Caco-2 (cell line): ENCODE data around the gene VAC14. TPM values are rescaled to one million over a fixed set of nuclear protein-coding genes. Genes with fewer than 3 reads are reported as not detected.

Source experiments
- BruUV-seq: library from RNA; stranded (reverse); fragments of 400-500 nt; replicated peaks from 2 replicates; lab custom pipeline; 2021; lab: Mats Ljungman, UMichigan
- CTCF ChIA-PET: fragments of 300-600 bp; sonication (Branson Sonifier 250); formaldehyde crosslinking; loops from one replicate; lab custom pipeline; 2022; ENCODE audit warnings: antibody characterized with exemption; lab: Charles Lee
- POLR2A ChIA-PET: fragments of 300-600 bp; sonication (Branson Sonifier 250); formaldehyde crosslinking; loops from one replicate; lab custom pipeline; 2022; ENCODE audit warnings: antibody characterized with exemption; lab: Charles Lee
- DNase-seq, 2 experiments: peaks; one replicate each; pipeline versions ENCODE4 v3.0.0 to v3.0.0-alpha.2; 2020 to 2022
- H3K27me3 ChIP-seq: replicated peaks from 2 replicates; pipeline ENCODE4 v1.6.0; 2011; ENCODE audit warnings: low read length; ENCODE audit not compliant: control insufficient read depth, insufficient read depth
- H3K36me3 ChIP-seq: 2 replicates; pipeline ENCODE4 v1.5.1; 2011; ENCODE audit warnings: low read length; ENCODE audit not compliant: control insufficient read depth, insufficient read depth
- H3K4me1 ChIP-seq: fragments of 250-450 bp; sonication (Bioruptor Pico); 2 replicates; pipeline ENCODE4 v1.5.1; 2020; ENCODE audit warnings: mild to moderate bottlenecking
- H3K4me3 ChIP-seq: 2 replicates; pipeline ENCODE4 v1.5.1; 2011; ENCODE audit warnings: low read depth, mild to moderate bottlenecking, control low read depth, low read length
- H3K9me3 ChIP-seq: fragments of 250-450 bp; sonication (Bioruptor Pico); 2 replicates; pipeline ENCODE4 v1.5.1; 2020; ENCODE audit warnings: mild to moderate bottlenecking, moderate library complexity
- H3K27ac Mint-ChIP-seq: one replicate; pipeline ENCODE4 v1.8.0; 2022; ENCODE audit warnings: mixed read lengths; ENCODE audit not compliant: unreplicated experiment
- H3K27me3 Mint-ChIP-seq: one replicate; pipeline ENCODE4 v1.8.0; 2022; ENCODE audit warnings: mixed read lengths; ENCODE audit not compliant: insufficient read depth, unreplicated experiment
- H3K36me3 Mint-ChIP-seq: one replicate; pipeline ENCODE4 v1.8.0; 2022; ENCODE audit warnings: mild to moderate bottlenecking, mixed read lengths; ENCODE audit not compliant: insufficient read depth, unreplicated experiment
- H3K4me1 Mint-ChIP-seq: one replicate; pipeline ENCODE4 v1.8.0; 2022; ENCODE audit warnings: low read depth, mixed read lengths; ENCODE audit not compliant: unreplicated experiment
- H3K4me3 Mint-ChIP-seq: one replicate; pipeline ENCODE4 v1.8.0; 2022; ENCODE audit warnings: mild to moderate bottlenecking, moderate library complexity, mixed read lengths; ENCODE audit not compliant: unreplicated experiment
- H3K9me3 Mint-ChIP-seq: one replicate; pipeline ENCODE4 v1.8.0; 2022; ENCODE audit warnings: mixed read lengths; ENCODE audit not compliant: unreplicated experiment
- intact Hi-C: fragments of 100-400 bp; cut with micrococcal nuclease; formaldehyde crosslinking; loops from one replicate; pipeline ENCODE4 v1.10.0; 2022; ENCODE audit not compliant: unreplicated experiment
- total RNA-seq: library from RNA; stranded (reverse); gene quantifications from 2 replicates; pipeline ENCODE4 v1.2.3, GENCODE V29; 2022
- TF ChIP-seq, protein P1 (sequence below), 2 experiments: fragments of 200-600 bp in 1 of 2; IDR thresholded peaks; 1 replicate in 1 of 2; 2 replicates in 1 of 2; pipeline versions ENCODE4 v1.5.1 to v1.8.0; 2011 to 2022; ENCODE audit warnings: antibody characterized with exemption in 1 of 2, control low read depth in 1 of 2, inconsistent platforms in 1 of 2, low read depth in 1 of 2, low read length in 1 of 2, mild to moderate bottlenecking in 1 of 2, moderate library complexity in 1 of 2; ENCODE audit not compliant: insufficient read depth in 1 of 2, severe bottlenecking in 1 of 2, unreplicated experiment in 1 of 2

Gene VAC14
- total RNA-seq, 1 experiment from 2014 or later = 63.5 TPM

GRCh38 chr16:70781800-70782199, 19.2 kb downstream of the VAC14 start:
- BruUV-seq = no TSS peak

GRCh38 chr16:70780546-70780945, 20.4 kb downstream of the VAC14 start:
- peaks cover 15% of the 10 kb centered on the region; the same call in 1 of the 2 replicates for H3K36me3 ChIP-seq
- H3K9me3 Mint-ChIP-seq = no peaks in the 10 kb centered on the region
- BruUV-seq = no TSS peak
- TF ChIP-seq, protein P1, sequence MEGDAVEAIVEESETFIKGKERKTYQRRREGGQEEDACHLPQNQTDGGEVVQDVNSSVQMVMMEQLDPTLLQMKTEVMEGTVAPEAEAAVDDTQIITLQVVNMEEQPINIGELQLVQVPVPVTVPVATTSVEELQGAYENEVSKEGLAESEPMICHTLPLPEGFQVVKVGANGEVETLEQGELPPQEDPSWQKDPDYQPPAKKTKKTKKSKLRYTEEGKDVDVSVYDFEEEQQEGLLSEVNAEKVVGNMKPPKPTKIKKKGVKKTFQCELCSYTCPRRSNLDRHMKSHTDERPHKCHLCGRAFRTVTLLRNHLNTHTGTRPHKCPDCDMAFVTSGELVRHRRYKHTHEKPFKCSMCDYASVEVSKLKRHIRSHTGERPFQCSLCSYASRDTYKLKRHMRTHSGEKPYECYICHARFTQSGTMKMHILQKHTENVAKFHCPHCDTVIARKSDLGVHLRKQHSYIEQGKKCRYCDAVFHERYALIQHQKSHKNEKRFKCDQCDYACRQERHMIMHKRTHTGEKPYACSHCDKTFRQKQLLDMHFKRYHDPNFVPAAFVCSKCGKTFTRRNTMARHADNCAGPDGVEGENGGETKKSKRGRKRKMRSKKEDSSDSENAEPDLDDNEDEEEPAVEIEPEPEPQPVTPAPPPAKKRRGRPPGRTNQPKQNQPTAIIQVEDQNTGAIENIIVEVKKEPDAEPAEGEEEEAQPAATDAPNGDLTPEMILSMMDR (IDR thresholded peaks at IDR 0.05; ENCODE audit: insufficient read depth in 1 of 2, low read depth in 1 of 2, low read length in 1 of 2, severe bottlenecking in 1 of 2, unreplicated experiment in 1 of 2) = no peak
- no peaks in the 10 kb centered on the region for H3K27me3 ChIP-seq
- no peak overlapping the region for H3K4me3 Mint-ChIP-seq
- DNase-seq = no peak
- H3K4me3 ChIP-seq = no peak overlapping the region
- intact Hi-C loops = no loop called here
- H3K27me3 Mint-ChIP-seq = no peaks in the 10 kb centered on the region
- H3K36me3 Mint-ChIP-seq = peaks cover 61% of the 10 kb centered on the region
- peaks cover 10% of the 10 kb centered on the region for H3K4me1 Mint-ChIP-seq
- H3K9me3 ChIP-seq = peaks cover 3% of the 10 kb centered on the region; the same call in 1 of the 2 replicates
- no peaks in the 10 kb centered on the region for H3K4me1 ChIP-seq
- H3K27ac Mint-ChIP-seq = no peak overlapping the region
- POLR2A ChIA-PET = no interaction called here
- CTCF ChIA-PET = interaction anchor here (1.7 kb wide), 1 partner anchor 10 kb away, joined by 6 read pairs; no protein-coding TSS in a partner anchor

More at GRCh38 chr16:70781800-70782199, 19.2 kb downstream of the VAC14 start:
- Mint-ChIP-seq H3K36me3 (peaks cover 70% of the 10 kb centered on the region), H3K9me3 (no peaks in the 10 kb centered on the region), H3K27me3 (no peaks in the 10 kb centered on the region), H3K27ac (no peak overlapping the region), H3K4me3 (no peak overlapping the region), H3K4me1 (peaks cover 10% of the 10 kb centered on the region)
- H3K9me3 ChIP-seq = peaks cover 3% of the 10 kb centered on the region; the same call in 1 of the 2 replicates
- H3K36me3 ChIP-seq = peaks cover 16% of the 10 kb centered on the region; the same call in 1 of the 2 replicates
- TF ChIP-seq, protein P1 (IDR thresholded peaks at IDR 0.05; ENCODE audit: insufficient read depth in 1 of 2, low read depth in 1 of 2, low read length in 1 of 2, severe bottlenecking in 1 of 2, unreplicated experiment in 1 of 2) = no peak
- intact Hi-C loops = no loop called here
- H3K4me1 ChIP-seq = no peaks in the 10 kb centered on the region
- DNase-seq = no peak
- no peaks in the 10 kb centered on the region for H3K27me3 ChIP-seq
- ChIA-PET POLR2A (no interaction called here), CTCF (no interaction called here)
- no peak overlapping the region for H3K4me3 ChIP-seq

DNA sequence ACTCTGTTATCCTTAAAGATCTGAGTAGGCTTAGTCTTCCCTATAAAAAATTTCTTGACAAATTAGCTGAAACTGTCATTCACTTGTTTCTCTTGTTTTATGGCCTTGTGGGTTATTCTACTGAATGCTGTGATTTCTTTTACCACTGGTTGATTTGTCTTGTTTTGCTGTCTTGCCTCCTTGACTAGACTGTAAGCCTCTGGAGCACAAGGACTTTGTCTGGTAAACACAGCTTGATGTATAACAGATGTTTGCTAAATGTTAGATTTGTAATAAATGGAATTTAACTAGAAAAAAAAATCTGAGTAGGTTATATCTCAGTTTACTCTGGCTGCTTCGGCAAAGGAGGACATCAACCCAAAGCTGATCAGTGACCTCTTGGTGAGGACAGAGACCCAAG, 21.6 kb downstream of the VAC14 start:
- Histone ChIP-seq H3K27me3 (no peaks in the 10 kb centered on the region), H3K4me1 (no peaks in the 10 kb centered on the region), H3K9me3 (peaks cover 3% of the 10 kb centered on the region; the same call in 1 of the 2 replicates), H3K4me3 (no peak overlapping the region), H3K36me3 (peaks cover 15% of the 10 kb centered on the region; the same call in 1 of the 2 replicates)
- POLR2A ChIA-PET = no interaction called here
- no peaks in the 10 kb centered on the region for H3K9me3 Mint-ChIP-seq
- no peaks in the 10 kb centered on the region for H3K27me3 Mint-ChIP-seq
- peak overlapping the region; percentile 93 for H3K27ac Mint-ChIP-seq
- DNase-seq = no peak
- TF ChIP-seq, protein P1 (IDR thresholded peaks at IDR 0.05; ENCODE audit: insufficient read depth in 1 of 2, low read depth in 1 of 2, low read length in 1 of 2, severe bottlenecking in 1 of 2, unreplicated experiment in 1 of 2) = no peak
- peak overlapping the region; percentile 49 for H3K4me3 Mint-ChIP-seq
- H3K36me3 Mint-ChIP-seq = peaks cover 69% of the 10 kb centered on the region
- no TSS peak for BruUV-seq
- H3K4me1 Mint-ChIP-seq = peaks cover 10% of the 10 kb centered on the region
- intact Hi-C loops = no loop called here
- CTCF ChIA-PET = interaction anchor here (1.7 kb wide), 1 partner anchor 9 kb away, joined by 6 read pairs; no protein-coding TSS in a partner anchor
